AG04450 (cell line): ENCODE measurements around the gene FAF1. TPM values are rescaled to one million over a fixed set of nuclear protein-coding genes. Genes with fewer than 3 reads are reported as not detected.
"Not testable (repeated sequence)": the region's sequence is repeated elsewhere in the genome, so short reads cannot be mapped to it uniquely, and the experiment has no call there.

ENCODE experiments used
- CTCF ChIA-PET: fragments of 300-600, 350-600 bp; formaldehyde crosslinking; extraction: SDS; loops from one replicate; lab custom pipeline; 2022; ENCODE audit warnings: antibody characterized with exemption, inconsistent platforms; lab: Charles Lee
- POLR2A ChIA-PET: fragments of 350-600 bp; formaldehyde crosslinking; extraction: SDS; loops from one replicate; lab custom pipeline; 2021; ENCODE audit warnings: antibody characterized with exemption, inconsistent platforms; lab: Yijun Ruan, JAX
- DNase-seq: peaks from one replicate; pipeline ENCODE4 v3.0.0-alpha.2; 2011; ENCODE audit warnings: low read depth, low spot score
- H3K27ac ChIP-seq: one replicate; pipeline ENCODE4 v1.5.1; 2012; ENCODE audit warnings: low read depth, low read length, control low read depth
- H3K27me3 ChIP-seq: one replicate; pipeline ENCODE4 v1.6.0; 2012; ENCODE audit warnings: low read length; ENCODE audit not compliant: control insufficient read depth, insufficient read depth
- H3K4me3 ChIP-seq: 2 replicates; pipeline ENCODE4 v1.5.1; 2011; ENCODE audit warnings: mild to moderate bottlenecking, low read depth, low read length, control low read depth
- H3K9me3 ChIP-seq: 2 replicates; pipeline ENCODE4 v1.5.1; 2012; ENCODE audit warnings: low read length; ENCODE audit not compliant: control insufficient read depth, insufficient read depth
- CTCF ChIP-seq: IDR thresholded peaks from 2 replicates; pipeline ENCODE4 v1.5.1; 2011; ENCODE audit warnings: low read depth, low read length, control low read depth, inconsistent platforms
- polyA plus RNA-seq: library from polyadenylated mRNA; depleted of rRNA; stranded (reverse); fragments of >200 nt; gene quantifications from 2 replicates; pipeline ENCODE4 v1.2.3, GENCODE V29; 2011

FAF1 gene
- polyA plus RNA-seq, 1 experiment = 37.9 TPM

GRCh38 chr1:50949286-50949982, 10.6 kb downstream of the FAF1 start:
- ChIA-PET POLR2A (no interaction called here), CTCF (interaction anchor here (1.3 to 3.8 kb wide), 2 partner anchors 9 to 20 kb away, joined by 4 to 16 read pairs; no protein-coding TSS in a partner anchor)

GRCh38 chr1:50942334-50942733, 17.7 kb downstream of the FAF1 start:
- CTCF ChIA-PET = interaction anchor here (9.5 kb wide), 1 partner anchor 13 kb away, joined by 59 read pairs; no protein-coding TSS in a partner anchor
- Histone ChIP-seq H3K9me3 (no peaks in the 10 kb centered on the region), H3K27ac (no peak overlapping the region), H3K4me3 (no peak overlapping the region), H3K27me3 (no peaks in the 10 kb centered on the region)
- DNase-seq = no peak
- TF ChIP-seq CTCF = no peak
- POLR2A ChIA-PET = no interaction called here

More at GRCh38 chr1:50949286-50949982, 10.6 kb downstream of the FAF1 start:
- Histone ChIP-seq H3K27me3 (no peaks in the 10 kb centered on the region), H3K9me3 (no peaks in the 10 kb centered on the region; the same call in 1 of the 2 replicates), H3K4me3 (no peak overlapping the region), H3K27ac (no peak overlapping the region)
- DNase-seq = no peak
- no peak for TF ChIP-seq CTCF

- Histone ChIP-seq H3K27ac (no peak overlapping the region), H3K4me3 (no peak overlapping the region), H3K9me3 (no peaks in the 10 kb centered on the region), H3K27me3 (no peaks in the 10 kb centered on the region)
- no peak for DNase-seq
- no peak for TF ChIP-seq CTCF
- CTCF ChIA-PET = interaction anchor here (0.7 to 9.5 kb wide), 4 partner anchors 10 to 251 kb away, joined by 3 to 59 read pairs (median 4); no protein-coding TSS in a partner anchor
- POLR2A ChIA-PET = no interaction called here
These were observed 19.8 kb downstream of the FAF1 start for GRCh38 chr1:50940291-50940690.

- no peak for DNase-seq
These were observed 23.7 kb downstream of the FAF1 start for GRCh38 chr1:50936321-50936720.

GRCh38 chr1:50935276-50935675, 24.8 kb downstream of the FAF1 start:
- POLR2A ChIA-PET, H3K4me3 ChIP-seq, H3K9me3 ChIP-seq, H3K27me3 ChIP-seq, H3K27ac ChIP-seq, DNase-seq: not testable (repeated sequence)
- CTCF ChIA-PET = interaction anchor here (1.0 to 1.7 kb wide), 3 partner anchors 62 to 255 kb away, joined by 3 to 4 read pairs (median 3); no protein-coding TSS in a partner anchor

More at GRCh38 chr1:50936321-50936720, 23.7 kb downstream of the FAF1 start:
- CTCF ChIA-PET = interaction anchor here (0.9 to 2.5 kb wide), 3 partner anchors 10 to 257 kb away, joined by 3 to 8 read pairs (median 4); no protein-coding TSS in a partner anchor
- Histone ChIP-seq H3K27me3 (no peaks in the 10 kb centered on the region), H3K27ac (no peak overlapping the region), H3K4me3 (no peak overlapping the region), H3K9me3 (no peaks in the 10 kb centered on the region)
- POLR2A ChIA-PET = no interaction called here
- no peak for TF ChIP-seq CTCF
